Esophagus (tissue), 2 donors: ENCODE results near the gene MITF. TPM values are rescaled to one million over a fixed set of nuclear protein-coding genes. Genes with fewer than 3 reads are reported as not detected.
"Not testable (repeated sequence)": the region's sequence is repeated elsewhere in the genome, so short reads cannot be mapped to it uniquely, and the experiment has no call there.

Experiments
- H3K27ac ChIP-seq, 2 donors: one replicate each; pipeline ENCODE4 v1.5.1; 2013; ENCODE audit warnings: low read depth in 2 of 2, mild to moderate bottlenecking in 2 of 2, inconsistent platforms in 1 of 2, low read length in 1 of 2, moderate library complexity in 1 of 2
- H3K27me3 ChIP-seq, 2 donors: one replicate each; pipeline ENCODE4 v1.6.1; 2013; ENCODE audit warnings: low read length in 2 of 2, control low read depth in 1 of 2, mild to moderate bottlenecking in 1 of 2; ENCODE audit not compliant: insufficient read depth in 2 of 2, control insufficient read depth in 1 of 2
- H3K36me3 ChIP-seq, 2 donors: one replicate each; pipeline ENCODE4 v1.6.1; 2013; ENCODE audit warnings: low read length in 1 of 2; ENCODE audit not compliant: control insufficient read depth in 2 of 2, insufficient read depth in 2 of 2
- H3K4me1 ChIP-seq, 2 donors: one replicate each; pipeline ENCODE4 v1.6.1; 2013; ENCODE audit warnings: low read length in 1 of 2; ENCODE audit not compliant: control insufficient read depth in 2 of 2, insufficient read depth in 2 of 2
- H3K4me3 ChIP-seq, 2 donors: one replicate each; pipeline ENCODE4 v1.5.1; 2013; ENCODE audit warnings: low read length in 2 of 2, mild to moderate bottlenecking in 2 of 2, low read depth in 1 of 2, moderate library complexity in 1 of 2
- H3K9me3 ChIP-seq, 2 donors: one replicate each; pipeline ENCODE4 v1.6.1; 2013; ENCODE audit warnings: mild to moderate bottlenecking in 2 of 2, low read depth in 1 of 2, low read length in 1 of 2, moderate library complexity in 1 of 2; ENCODE audit not compliant: control insufficient read depth in 2 of 2, insufficient read depth in 1 of 2
- WGBS, 2 donors: extraction: QIAGEN DNeasy Blood & Tissue Kit; methylation state at CpG; one replicate each; pipeline ENCODE4 v1.1.7; 2013; 5-methylcytosine and 5-hydroxymethylcytosine counted together
- polyA plus RNA-seq, 2 donors: library from polyadenylated mRNA; stranded (reverse); fragments of 200-250 nt; gene quantifications; one replicate each; pipeline ENCODE4 v1.2.3, GENCODE V29; 2013
- donor health status: healthy with polysubstance abuse.
- donor health status: Bipolar disorder and iron deficiency.

The MITF gene
- polyA plus RNA-seq, 2 donors, result 2.0 to 3.3 TPM

GRCh38 chr3:69902386-69902785 is 163.1 kb downstream of the MITF start:
- no peak overlapping the region for H3K4me3 ChIP-seq
- no peak overlapping the region for H3K27ac ChIP-seq
- no peaks in the 10 kb centered on the region for H3K36me3 ChIP-seq
- H3K9me3 ChIP-seq, result no peaks in the 10 kb centered on the region
- H3K4me1 ChIP-seq, result no peaks in the 10 kb centered on the region
- no peaks in the 10 kb centered on the region for H3K27me3 ChIP-seq
- 92 to 94% methylated on average over 1 of the region's 1 CpG for WGBS, 2 donors

- WGBS, 2 donors, result 93 to 97% methylated on average over 2 of the region's 2 CpGs
- Histone ChIP-seq H3K9me3 (peaks cover 2 to 8% of the 10 kb centered on the region in 2 donors), H3K36me3 (no peaks in the 10 kb centered on the region), H3K4me1 (no peaks in the 10 kb centered on the region), H3K4me3 (no peak overlapping the region), H3K27ac (no peak overlapping the region), H3K27me3 (no peaks in the 10 kb centered on the region)
These were observed 167.2 kb downstream of the MITF start for GRCh38 chr3:69906351-69906966.

DNA sequence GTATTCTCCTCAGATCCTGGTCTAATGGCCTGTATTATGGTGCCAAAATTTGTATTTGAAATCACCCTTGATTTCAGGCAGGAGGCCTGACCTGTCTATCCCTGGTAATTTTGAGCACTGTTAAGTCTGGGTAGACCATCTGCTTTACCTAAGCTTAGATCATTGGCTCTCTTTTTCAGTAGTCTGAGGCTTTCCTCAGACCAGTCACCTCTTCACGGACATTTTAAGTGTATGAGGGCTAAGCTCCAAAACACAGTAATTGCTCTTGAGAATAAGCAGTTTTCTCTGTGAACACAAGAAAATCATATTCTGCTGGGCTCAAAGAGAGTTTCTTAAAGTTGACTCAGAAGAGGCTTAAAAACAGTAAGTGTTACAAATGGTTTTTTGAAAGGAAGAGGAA is 168.3 kb downstream of the MITF start:
- no peak overlapping the region for H3K4me3 ChIP-seq
- peaks cover 2 to 8% of the 10 kb centered on the region in 2 donors for H3K9me3 ChIP-seq
- H3K4me1 ChIP-seq, result no peaks in the 10 kb centered on the region
- WGBS, 2 donors, result 78 to 79% methylated on average over 1 of the region's 1 CpG
- H3K27me3 ChIP-seq, result no peaks in the 10 kb centered on the region
- no peak overlapping the region for H3K27ac ChIP-seq
- H3K36me3 ChIP-seq, result no peaks in the 10 kb centered on the region

- not testable (repeated sequence) for H3K4me3 ChIP-seq, H3K27ac ChIP-seq, H3K27me3 ChIP-seq, H3K4me1 ChIP-seq, H3K36me3 ChIP-seq, H3K9me3 ChIP-seq
These were observed 170.6 kb downstream of the MITF start for GRCh38 chr3:69909859-69910258.

GRCh38 chr3:69913422-69913821 is 174.2 kb downstream of the MITF start:
- Histone ChIP-seq H3K4me1 (no peaks in the 10 kb centered on the region), H3K4me3 (no peak overlapping the region), H3K36me3 (no peaks in the 10 kb centered on the region), H3K27ac (no peak overlapping the region), H3K9me3 (peaks cover 6 to 11% of the 10 kb centered on the region in 2 donors), H3K27me3 (no peaks in the 10 kb centered on the region)
- 94 to 98% methylated on average over 3 of the region's 3 CpGs for WGBS, 2 donors

GRCh38 chr3:69914395-69914794 is 175.1 kb downstream of the MITF start:
- H3K4me1 ChIP-seq, result no peaks in the 10 kb centered on the region
- H3K27me3 ChIP-seq, result no peaks in the 10 kb centered on the region
- no peak overlapping the region for H3K27ac ChIP-seq
- peaks cover 6 to 11% of the 10 kb centered on the region in 2 donors for H3K9me3 ChIP-seq
- WGBS, 2 donors, result 59 to 71% methylated on average over 4 of the region's 4 CpGs
- H3K36me3 ChIP-seq, result no peaks in the 10 kb centered on the region
- no peak overlapping the region for H3K4me3 ChIP-seq

GRCh38 chr3:69915726-69916125 is 176.5 kb downstream of the MITF start:
- Histone ChIP-seq H3K27ac (no peak overlapping the region), H3K9me3 (peaks cover 4 to 5% of the 10 kb centered on the region in 2 donors), H3K36me3 (no peaks in the 10 kb centered on the region), H3K4me3 (no peak overlapping the region), H3K27me3 (no peaks in the 10 kb centered on the region), H3K4me1 (no peaks in the 10 kb centered on the region)

DNA sequence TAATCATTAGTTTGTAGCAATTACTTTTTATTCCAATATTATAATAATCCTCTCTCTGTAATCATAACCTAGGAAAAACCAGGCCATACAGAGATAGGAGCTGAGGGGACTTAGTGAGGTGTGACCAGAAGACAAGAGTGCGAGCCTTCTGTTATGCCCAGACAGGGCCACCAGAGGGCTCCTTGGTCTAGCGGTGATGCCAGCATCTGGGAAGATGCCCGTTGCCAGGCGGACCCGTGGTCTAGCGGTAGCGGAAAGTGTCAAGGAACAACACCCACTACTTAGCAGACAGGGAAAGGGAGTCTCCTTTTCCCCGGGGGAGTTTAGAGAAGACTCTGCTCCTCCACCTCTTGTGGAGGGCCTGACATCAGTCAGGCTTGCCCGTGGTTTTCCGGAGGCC is 180.7 kb downstream of the MITF start:
- not testable (repeated sequence) for H3K27me3 ChIP-seq, H3K4me1 ChIP-seq, H3K27ac ChIP-seq, H3K9me3 ChIP-seq, H3K4me3 ChIP-seq, H3K36me3 ChIP-seq
- WGBS, 2 donors, result 71% methylated on average over 10 of the region's 10 CpGs

- H3K4me1 ChIP-seq, result no peaks in the 10 kb centered on the region
- H3K27me3 ChIP-seq, result no peaks in the 10 kb centered on the region
These were observed 182.4 kb downstream of the MITF start for GRCh38 chr3:69921651-69922050.

GRCh38 chr3:69922521-69923000 is 183.3 kb downstream of the MITF start:
- H3K27ac ChIP-seq, result no peak overlapping the region
- H3K36me3 ChIP-seq, result no peaks in the 10 kb centered on the region
- WGBS, 2 donors, result 81% methylated on average over 4 of the region's 4 CpGs
- H3K27me3 ChIP-seq, result no peaks in the 10 kb centered on the region
- H3K9me3 ChIP-seq, result no peaks in the 10 kb centered on the region
- no peak overlapping the region for H3K4me3 ChIP-seq
- no peaks in the 10 kb centered on the region for H3K4me1 ChIP-seq

More at GRCh38 chr3:69921651-69922050, 182.4 kb downstream of the MITF start:
- H3K4me3 ChIP-seq, result no peak overlapping the region
- WGBS, 2 donors, result 90 to 91% methylated on average over 6 of the region's 6 CpGs
- H3K36me3 ChIP-seq, result no peaks in the 10 kb centered on the region
- no peak overlapping the region for H3K27ac ChIP-seq
- no peaks in the 10 kb centered on the region for H3K9me3 ChIP-seq
